NCI-H226 (cell line): ENCODE results near the gene SLC9A5.

Source experiments
- DNase-seq: peaks from one replicate; pipeline ENCODE4 v3.0.0-alpha.2; 2015

The SLC9A5 gene

DNA sequence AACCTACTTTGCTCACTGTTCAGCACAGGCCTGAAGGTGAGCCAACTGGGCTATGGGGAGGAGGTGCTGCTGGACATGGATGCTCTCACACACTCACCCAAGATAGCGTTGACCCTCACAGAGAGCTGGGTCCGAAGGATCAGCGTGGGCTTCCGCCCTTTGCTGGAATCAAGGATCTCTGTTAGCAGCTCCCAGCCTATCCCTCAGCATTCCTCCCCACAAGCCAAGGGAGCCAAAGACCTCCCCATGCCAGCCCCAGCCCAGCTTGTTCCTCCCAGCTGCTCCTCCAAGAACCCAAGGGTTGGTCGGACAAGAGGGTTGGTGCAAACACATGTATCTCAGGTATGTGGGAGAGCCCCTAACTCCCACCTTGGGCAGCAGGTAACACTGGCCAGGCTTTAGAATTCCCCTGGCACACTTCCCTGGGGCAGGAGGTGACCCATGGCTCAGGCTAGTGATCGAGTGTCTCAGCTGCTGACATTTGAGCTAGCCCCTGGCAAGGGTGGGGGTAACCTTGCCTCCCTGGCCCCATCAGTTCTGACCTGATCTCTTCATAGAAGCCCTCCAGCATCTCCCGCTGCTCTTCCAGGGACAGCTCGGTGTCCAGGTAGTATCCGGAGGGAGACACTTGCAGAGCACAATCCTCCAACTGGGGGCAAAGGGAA lies 9.8 kb upstream of the SLC9A5 start:
- DNase-seq: no peak

DNA sequence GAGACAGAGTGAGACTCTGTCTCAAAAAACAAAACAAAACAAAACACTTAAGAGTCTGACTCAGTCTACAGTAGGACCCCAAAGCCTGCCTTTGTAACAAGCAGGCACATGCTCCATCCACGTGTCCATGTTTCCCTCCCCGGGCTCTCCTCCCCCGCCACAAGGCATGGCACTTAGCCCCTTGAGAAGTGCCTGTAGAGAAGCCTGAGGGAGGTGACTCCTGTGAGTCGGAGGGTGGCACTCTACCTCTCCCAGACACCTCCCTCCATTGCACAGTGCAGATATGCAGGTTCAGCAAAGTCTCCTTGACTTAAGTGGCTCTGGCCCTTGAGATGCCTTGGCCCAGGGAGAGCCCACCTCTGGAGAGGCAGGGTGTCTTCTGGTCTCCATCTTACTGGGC lies 8.3 kb upstream of the SLC9A5 start:
- DNase-seq: no peak

DNA sequence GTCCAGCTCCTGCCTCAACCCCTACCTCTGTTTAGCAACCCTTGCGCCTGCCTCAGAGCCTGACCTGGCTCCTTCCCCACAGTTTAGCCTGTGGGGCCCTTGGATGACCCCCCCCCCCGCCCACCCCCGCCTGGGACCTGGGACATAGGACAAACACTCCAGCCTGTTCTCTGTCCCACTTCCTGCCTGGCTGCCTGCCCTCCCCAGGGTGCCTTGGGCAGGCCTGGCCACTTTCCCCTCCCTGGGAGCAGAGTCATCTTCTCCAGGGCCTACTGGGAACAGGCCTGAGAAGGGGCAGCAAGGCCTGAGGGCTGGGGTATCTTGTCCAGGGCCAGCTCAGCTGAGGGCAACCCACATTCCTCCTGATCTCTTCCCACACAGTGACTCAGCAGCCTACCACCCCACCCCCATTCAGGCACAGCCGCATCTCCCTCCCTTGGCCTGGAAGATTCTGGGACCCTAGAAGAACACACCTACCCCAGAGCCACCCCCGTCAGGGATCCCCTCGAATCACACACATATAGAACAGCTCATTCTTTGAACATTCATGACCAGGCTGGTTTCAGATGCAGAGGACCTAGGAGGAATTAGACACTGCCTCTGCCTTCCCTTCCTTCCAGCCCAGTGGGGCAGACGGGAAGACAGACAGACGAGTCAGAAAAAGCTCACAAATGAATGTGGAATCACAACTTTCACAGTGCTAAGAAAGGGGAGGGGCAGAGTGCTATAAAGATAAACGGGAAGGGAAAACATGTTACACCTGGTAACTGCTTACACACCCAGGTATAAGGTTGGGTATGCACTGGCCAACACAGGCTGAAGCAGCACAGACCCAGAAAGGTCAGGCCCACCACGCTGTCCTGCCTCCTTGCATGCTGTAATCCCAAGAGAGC lies 7.5 kb upstream of the SLC9A5 start:
- peak; percentile 83 for DNase-seq

DNA sequence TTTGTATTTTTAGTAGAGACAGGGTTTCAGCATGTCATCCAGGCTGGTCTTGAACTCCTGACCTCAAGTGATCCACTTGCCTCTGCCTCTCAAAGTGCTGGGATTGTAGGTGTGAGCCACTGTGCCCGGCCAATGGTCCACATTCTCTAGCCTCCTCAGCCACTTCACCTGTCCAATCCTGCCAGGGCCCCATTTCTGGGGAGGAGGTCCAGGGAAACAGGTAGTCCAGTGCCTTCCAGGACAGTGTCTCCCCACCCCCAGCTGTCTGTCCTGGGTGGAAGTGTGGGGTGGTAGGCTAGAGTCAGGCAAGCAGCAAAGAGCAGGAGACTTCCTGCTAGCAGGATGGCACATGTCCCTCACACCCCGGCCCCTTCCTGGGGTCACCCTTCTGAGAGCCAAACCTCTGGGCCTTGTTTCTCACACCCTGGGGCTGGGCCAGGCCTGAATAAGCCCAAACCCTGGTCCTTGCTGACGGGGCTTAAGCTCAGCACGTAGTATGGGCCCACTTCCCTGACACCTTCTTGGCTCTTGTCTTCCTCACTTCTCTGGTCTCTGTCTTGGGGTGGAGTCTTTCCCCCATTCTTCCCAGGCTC lies 6.5 kb upstream of the SLC9A5 start:
- no peak for DNase-seq

DNA sequence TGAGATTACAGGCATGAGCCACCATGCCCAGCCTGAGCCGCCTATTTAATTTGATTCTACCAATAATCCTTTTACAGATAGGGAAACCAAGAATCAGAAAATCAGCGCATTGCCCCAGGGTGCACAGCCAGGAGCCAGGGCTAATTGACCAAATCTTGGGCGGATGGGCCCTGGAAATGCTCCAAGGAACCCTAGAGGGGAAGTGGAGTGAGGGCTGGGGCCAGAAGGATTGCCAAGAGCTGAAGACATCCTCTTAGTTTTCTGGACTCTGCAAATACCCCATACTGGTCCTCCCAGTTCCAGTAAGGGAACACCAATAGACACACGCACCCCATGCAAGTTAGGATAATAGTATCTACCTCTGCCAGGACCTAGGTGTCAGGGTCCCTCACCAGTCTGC lies 5.3 kb upstream of the SLC9A5 start:
- no peak for DNase-seq

DNA sequence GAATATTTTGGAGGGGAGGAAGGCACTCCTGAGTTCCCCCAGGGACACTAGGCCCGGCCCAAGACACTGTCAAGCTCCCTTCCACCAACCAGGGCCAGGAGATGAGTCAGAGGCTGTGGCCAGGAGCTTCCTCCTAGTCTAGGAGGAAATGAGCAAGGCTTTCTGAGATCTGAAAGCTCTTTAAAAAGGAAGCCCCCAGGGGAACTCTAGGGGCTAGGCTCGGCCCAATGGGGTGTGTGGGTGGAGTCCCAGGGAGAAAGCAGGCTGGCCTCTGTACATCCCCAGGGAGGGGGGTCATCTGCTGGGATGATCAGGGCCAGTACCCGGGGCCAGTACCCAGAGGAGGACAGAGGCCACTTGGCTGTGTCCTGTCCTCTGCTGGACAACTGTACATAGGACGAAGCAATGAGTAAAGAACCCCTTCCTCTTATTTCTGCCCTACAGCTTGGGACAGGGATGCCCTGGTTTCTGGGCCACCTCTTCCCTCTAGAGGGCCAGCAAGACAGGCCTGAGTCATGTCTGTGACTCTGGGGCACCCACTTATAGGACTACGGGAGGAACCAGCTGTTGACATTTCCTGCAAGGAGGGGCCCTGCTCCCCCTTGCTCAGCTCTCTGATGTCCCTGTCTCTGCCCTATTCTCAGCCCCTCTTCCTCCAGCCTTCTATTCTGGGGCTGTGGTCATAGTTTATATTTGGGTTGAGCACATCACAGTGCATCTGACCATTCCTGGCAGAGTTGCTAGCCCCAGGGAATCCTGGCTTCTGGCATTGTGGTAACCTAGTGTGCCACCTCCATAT lies 4.2 kb upstream of the SLC9A5 start:
- peak; percentile 94 for DNase-seq

DNA sequence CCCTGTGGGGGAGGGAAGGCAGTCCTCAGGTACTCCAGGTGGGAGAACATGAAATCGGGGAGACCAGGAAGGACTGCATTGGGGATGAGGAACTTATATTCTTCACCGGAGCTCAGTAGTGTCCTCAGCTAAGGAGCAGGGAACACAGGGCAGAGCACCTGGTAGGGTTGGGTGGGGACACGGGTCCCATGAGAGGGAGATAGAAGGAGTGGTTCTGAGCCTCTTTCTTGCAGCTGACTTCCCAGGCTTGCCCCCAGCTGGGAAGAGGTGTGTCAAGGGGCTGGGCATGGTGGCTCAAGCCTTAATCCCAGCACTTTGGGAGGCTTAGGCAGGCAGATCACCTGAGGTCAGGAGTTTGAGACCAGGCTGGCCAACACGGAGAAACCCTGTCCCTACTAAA lies 3.6 kb upstream of the SLC9A5 start:
- DNase-seq: no peak

DNA sequence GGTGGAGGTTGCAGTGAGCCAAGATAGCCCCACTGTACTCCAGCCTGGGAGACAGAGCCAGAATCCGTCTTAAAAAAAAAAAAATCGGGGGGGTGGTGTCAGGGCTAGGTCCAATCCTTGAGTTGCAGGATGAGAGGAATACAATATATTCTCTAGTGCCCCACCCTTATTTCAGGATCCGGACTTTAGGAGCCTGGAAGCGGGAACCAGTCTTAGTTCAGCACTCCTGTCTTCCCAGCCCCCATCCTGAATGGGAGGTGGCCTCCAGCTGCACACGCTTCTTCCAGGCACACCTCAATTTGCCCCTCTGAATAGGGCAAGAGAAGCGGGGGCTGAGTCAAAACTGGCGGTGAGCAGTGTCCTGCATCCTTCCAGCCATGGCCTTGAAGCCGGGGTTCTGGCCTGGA lies 3.1 kb upstream of the SLC9A5 start:
- DNase-seq: no peak

DNA sequence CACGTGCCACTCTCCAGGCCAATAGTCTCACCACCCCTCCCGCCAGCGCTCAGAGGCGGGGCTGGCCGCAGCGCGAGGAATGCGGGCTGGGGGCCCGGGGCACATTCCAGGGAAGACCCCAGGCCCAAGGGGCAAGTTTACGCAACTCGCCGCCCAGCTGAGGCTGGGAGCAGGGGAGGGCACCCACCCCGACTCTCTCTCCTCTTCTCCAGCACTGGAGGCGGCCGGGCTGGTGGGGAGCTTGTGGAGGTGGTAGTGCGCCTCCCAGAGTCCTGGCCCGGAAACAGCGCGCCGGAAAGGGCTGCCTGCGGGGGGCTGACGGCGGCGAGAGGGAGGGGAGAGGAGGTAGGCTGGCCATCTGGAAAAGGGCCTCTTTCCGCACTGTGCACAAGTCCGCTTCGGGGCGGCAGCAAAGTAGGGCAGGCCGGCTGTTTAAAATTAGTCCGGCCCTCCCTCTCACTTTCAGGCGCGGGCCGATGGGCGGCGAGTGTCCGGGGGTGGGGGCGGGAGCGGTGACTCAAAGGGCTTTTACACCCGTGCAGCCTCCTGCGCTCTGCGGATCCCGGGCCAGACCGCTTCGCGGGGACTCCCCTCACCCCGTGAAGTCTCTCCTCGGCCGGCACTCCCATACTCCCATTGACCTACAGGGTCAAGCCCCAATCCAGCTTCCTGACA lies 2.6 kb upstream of the SLC9A5 start:
- peak; percentile 87 for DNase-seq

DNA sequence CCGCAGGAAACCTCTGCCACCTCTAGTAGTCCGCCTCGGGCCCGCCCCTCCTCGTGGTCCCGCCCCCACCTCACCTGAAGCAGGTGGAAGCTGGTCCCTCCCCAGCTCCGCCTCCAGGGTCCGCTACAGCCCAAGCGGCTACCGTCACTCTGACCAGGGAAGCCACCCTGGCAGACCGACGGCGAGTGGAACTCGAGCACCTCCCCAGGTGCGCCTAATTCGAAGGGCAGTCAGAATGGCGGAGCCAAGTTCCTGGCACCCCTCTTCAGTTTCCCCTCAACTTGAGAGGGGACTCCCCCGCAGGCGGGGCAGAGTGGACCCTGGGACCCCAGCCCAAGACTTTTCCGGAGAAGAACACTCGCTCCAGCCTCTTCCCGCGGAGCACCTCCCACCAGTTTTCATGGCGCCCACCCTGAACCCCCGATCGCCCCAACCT lies 2.0 kb upstream of the SLC9A5 start:
- DNase-seq: no peak

DNA sequence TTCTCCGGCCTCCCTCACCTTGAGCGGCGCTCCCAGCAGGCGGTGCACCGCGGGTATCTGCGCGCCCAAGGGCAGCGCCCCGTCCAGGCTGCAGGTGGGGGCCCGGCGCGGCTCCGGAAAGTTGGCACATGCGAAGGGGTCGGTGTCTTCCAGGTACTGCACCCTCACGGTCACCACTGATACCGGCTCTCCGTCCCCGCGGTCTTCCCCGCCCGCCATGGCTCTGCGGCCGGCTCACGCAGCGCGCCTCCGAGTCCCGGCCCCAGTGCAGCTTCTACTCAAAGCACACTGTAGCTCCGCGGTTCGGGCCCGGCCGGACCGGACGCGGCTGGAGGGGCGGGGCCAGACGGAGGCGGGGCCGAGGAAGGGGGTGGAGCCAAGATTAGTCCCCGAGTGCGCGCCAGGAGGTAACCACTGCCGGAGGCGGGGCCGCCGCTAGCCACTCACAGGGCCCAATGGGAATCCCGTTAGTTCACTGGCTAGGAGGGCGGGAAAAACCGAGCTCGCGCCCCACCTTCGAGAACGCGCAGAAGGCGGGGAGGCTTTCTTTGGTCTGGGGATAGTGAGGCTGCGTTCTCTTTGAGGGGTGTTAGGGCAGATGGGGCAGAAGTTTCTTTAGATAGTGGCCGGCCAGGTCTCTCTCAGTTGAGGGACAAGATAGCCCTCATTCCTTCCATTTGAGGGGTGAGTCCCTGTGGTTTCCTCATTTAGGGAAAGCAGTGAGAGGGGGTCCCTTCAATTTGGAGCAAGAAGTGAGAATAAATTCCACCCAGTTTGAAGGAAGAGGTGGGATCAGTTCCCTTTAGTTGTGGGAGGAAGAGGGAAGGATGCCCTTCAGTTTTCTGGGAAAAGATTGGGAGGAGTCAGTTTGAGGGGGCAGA lies 1.3 kb upstream of the SLC9A5 start, which contains the start of gene FHOD1:
FHOD1 (minus strand) TSS at position 290 of the 881 bp plus-strand sequence; CDS start at position 219, 71 bp downstream.
- DNase-seq: peak; percentile 93

DNA sequence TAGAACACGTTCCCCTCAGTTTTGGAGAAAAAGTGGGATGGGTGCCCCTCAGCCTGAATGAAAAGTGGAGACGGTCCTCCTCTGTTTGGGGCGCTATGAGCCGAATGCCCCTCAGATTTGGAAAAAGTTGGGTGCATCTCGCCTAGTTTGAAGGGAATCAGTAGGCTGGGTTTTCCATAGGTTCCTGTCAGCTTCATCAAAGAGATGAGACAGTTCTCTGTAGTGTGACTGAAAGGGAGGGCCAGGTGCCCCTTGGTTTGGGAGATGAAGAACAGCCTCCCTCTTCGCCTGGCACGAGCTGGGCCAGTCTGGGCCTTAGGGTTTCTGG lies 742 bp upstream of the SLC9A5 start:
- no peak for DNase-seq

DNA sequence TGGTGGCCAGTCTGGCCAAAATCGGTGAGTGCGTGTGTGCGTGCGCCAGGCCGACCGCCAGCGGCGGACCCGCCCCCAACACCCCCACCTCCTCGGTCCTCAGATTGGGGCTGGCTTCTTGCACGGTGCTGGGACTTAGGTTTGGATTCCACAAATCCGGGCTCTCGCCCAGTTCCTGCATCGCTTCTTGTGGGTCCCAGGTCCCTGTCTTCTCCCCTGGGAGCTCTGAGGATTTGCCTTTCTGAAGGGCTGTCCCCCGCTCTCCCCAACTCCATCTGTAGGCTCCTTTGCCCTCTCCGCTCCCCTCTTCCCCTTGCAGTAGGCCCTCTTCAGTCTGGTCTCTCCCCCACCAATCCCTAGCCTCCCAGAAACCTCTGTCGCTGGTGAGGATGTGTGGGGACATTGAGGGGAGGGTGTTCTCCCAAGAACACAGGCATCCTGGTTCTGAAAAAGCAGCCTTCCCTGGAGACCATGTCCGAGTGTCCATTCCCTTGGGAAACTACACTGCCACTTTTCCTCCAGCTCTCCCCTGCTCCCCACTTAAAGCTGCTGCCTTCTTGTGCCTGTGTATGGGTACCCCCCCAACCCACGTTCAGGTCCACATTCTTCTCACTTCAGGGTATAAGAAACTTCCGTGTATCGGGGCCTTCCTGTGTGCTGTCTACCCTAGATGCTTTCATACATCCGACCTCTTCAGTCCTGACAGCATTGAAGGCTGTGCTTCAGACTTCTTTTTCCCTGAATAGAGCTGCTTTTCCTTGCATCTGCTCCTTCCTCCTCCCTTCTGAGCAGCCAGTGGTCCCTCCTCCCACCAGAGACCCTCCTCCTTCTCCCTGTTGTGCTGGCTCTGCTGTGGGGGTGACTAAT lies 632 bp downstream of the SLC9A5 start:
- no peak for DNase-seq

DNA sequence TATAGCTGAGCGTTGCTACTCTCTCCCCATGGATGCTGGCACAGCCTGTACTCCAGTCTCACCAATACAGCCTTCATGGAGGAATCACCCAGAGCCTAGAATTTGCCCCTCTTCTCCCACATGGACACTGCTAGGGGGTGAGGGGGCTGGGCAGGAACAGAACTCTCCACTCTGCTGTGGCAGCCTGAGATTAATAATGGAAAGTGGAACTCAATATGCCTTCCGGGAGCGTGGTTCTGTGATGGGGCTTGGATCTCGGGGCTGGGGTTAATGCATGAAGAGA lies 1.2 kb downstream of the SLC9A5 start:
- DNase-seq: no peak

DNA sequence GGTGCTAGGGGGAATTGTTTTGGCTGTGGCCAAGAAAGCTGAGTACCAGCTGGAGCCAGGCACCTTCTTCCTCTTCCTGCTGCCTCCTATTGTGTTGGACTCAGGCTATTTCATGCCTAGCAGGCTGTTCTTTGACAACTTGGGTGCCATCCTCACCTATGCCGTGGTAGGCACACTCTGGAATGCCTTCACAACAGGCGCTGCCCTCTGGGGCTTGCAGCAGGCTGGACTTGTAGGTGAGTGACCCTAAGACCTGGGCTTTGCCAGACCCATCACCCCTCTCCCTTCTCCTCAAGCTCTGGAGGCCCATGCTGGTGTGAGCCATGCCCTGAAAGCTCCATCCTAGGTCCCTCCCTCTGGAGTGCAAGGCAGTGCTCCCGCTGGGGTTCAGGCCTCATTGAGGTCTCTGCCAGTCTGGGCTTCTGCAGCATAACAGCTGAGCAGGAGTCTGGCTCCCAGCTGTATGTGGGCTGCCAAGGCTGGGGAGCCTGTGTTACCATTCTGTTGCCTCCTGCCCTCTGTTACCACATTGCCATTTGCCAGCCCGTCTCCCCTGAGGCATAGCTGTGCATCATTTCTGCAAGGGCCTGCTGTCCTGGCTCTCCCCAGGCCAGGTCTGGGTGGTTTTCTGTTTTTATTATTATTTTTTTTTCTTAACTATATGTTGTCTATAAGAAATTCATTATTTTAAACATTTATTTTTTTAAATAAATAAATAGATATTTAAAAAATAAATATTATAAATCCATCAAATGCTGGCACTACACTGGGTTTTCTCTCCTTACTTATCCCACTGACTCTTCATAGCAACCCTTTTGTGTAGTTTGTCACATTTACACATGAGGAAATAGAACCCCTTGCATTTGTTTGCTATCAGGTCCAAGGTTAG lies 4.1 kb downstream of the SLC9A5 start:
- no peak for DNase-seq

DNA sequence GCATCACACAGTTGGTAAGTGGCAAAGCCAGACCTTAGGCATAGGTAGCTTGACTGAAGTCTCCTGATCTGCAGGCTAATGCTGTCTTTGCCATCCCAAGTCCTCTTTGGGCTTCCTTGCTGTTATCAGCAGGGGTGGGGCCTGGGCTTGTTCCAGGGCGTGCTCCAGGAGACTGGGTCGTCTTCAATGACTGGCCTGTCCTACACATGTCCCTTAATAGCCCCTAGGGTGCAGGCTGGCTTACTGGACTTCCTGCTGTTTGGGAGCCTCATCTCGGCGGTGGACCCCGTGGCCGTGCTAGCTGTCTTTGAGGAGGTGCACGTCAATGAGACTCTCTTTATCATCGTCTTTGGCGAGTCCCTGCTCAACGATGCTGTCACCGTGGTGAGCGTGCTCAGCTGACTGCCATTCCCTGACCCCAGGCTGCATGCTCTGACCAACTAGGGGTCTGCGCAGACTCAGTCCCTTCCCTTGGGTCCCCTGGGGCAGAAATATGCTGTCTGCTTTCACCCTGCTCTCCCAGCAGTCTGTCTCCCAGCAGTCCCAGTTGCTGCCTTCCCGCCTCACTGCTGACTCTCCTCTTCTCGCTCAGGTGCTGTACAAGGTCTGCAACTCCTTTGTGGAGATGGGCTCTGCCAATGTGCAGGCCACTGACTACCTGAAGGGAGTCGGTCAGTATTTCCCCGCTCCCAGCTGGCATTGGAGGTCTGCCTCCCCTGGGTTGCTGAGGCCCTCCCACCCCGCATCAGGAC lies 6.2 kb downstream of the SLC9A5 start:
- no peak for DNase-seq

DNA sequence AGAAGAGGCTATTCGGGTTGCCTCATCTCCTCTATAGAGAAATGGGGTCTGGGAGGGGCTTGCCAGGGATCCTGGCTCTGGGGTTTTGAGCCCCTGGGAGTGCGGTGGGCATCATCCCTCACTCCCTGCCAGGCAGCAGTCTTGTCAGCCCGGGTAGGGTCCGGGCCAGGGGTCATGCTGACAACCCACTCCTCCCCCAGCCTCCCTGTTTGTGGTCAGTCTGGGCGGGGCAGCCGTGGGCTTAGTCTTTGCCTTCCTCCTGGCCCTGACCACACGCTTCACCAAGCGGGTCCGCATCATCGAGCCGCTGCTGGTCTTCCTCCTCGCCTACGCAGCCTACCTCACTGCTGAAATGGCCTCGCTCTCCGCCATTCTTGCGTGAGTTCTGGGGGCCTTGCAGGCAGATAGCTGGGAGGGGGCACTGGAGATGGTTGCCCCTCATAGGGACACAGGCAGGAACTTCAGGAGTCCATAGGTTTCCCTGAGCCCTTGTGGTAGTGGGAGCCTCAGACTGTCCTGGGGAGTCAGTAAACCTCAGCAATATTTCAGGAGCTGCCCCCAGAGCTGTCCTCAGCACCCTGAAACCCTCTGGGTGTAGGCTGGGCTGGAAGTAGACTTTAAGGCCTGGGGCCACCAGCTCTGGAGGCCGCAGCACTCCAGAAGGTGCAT lies 6.9 kb downstream of the SLC9A5 start:
- no peak for DNase-seq

DNA sequence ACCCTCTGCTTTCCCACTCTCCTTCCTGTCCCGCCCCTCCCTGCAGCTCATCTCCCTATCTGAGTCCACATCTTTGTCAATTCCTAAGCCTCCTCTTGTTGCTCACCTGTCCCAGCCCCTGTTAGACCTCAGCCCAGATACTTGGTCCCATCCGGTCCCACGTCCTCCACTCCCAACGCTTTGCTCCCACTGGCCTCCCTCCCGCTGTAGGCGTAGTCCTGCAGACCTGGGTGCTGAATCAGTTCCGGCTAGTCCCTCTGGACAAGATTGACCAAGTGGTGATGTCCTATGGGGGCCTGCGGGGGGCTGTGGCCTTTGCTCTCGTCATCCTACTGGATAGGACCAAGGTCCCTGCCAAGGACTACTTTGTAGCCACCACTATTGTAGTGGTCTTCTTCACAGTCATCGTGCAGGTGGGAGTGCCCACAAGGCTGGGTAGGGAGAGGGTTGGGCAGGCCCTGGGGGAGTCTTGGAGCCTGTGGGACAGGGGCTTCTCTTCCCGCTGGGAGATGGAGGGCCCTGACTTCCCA lies 8.0 kb downstream of the SLC9A5 start:
- no peak for DNase-seq
